Measurements from ENCODE around the gene USP31.

Gene USP31

GRCh38 chr16:23172583-23172982 is 23.3 kb upstream of the USP31 start:
- no peak overlapping the region for H2AFZ ChIP-seq (ENCODE audit: low read depth, low read length)
- H3K79me2 ChIP-seq (ENCODE audit: insufficient read depth, low read length), result no peaks in the 10 kb centered on the region
- no peaks in the 10 kb centered on the region for H3K27me3 ChIP-seq (ENCODE audit: insufficient read depth, low read length, poor library complexity)
- H4K20me1 ChIP-seq (ENCODE audit: insufficient read depth, low read length), result no peaks in the 10 kb centered on the region
- H3K27ac ChIP-seq (ENCODE audit: low read length), result no peak overlapping the region
- no peak for DNase-seq
- no peaks in the 10 kb centered on the region for H3K9me3 ChIP-seq (ENCODE audit: insufficient read depth, low read length, severe bottlenecking)
- no peak overlapping the region for H3K4me3 ChIP-seq (ENCODE audit: low read depth in 1 of 2, low read length in 2 of 2)
- no peaks in the 10 kb centered on the region for H3K36me3 ChIP-seq (ENCODE audit: insufficient read depth, low read length)
- H3K9ac ChIP-seq (ENCODE audit: low read depth, low read length), result no peak overlapping the region
- no peak overlapping the region for H3K4me2 ChIP-seq (ENCODE audit: insufficient read depth, low read length)
- no peak for ATAC-seq (ENCODE audit: insufficient read depth, low read depth)
- TF ChIP-seq CTCF (IDR thresholded peaks at IDR 0.05; ENCODE audit: borderline replicate concordance, extremely low read depth, low read length, poor library complexity, severe bottlenecking) (no peak), EZH2 (IDR thresholded peaks at IDR 0.05; ENCODE audit: borderline replicate concordance, low read depth, low read length, severe bottlenecking) (no peak)
- no peaks in the 10 kb centered on the region for H3K4me1 ChIP-seq (ENCODE audit: insufficient read depth, low read length)

- Histone ChIP-seq H3K4me1 (ENCODE audit: insufficient read depth, low read length) (no peaks in the 10 kb centered on the region), H3K79me2 (ENCODE audit: insufficient read depth, low read length) (no peaks in the 10 kb centered on the region), H3K4me2 (ENCODE audit: insufficient read depth, low read length) (no peak overlapping the region), H3K9ac (ENCODE audit: low read depth, low read length) (no peak overlapping the region), H2AFZ (ENCODE audit: low read depth, low read length) (no peak overlapping the region), H3K27me3 (ENCODE audit: insufficient read depth, low read length, poor library complexity) (peaks cover 3% of the 10 kb centered on the region), H3K27ac (ENCODE audit: low read length) (no peak overlapping the region), H3K9me3 (ENCODE audit: insufficient read depth, low read length, severe bottlenecking) (no peaks in the 10 kb centered on the region), H3K4me3 (ENCODE audit: low read depth in 1 of 2, low read length in 2 of 2) (no peak overlapping the region), H3K36me3 (ENCODE audit: insufficient read depth, low read length) (no peaks in the 10 kb centered on the region), H4K20me1 (ENCODE audit: insufficient read depth, low read length) (no peaks in the 10 kb centered on the region)
- TF ChIP-seq EZH2 (IDR thresholded peaks at IDR 0.05; ENCODE audit: borderline replicate concordance, low read depth, low read length, severe bottlenecking), result no peak
- no peak for TF ChIP-seq CTCF (IDR thresholded peaks at IDR 0.05; ENCODE audit: borderline replicate concordance, extremely low read depth, low read length, poor library complexity, severe bottlenecking)
- DNase-seq (no peak), ATAC-seq (ENCODE audit: insufficient read depth, low read depth) (no peak)
Observed at GRCh38 chr16:23164736-23165135, 15.5 kb upstream of the USP31 start.

GRCh38 chr16:23163921-23164320 is 14.7 kb upstream of the USP31 start:
- Histone ChIP-seq H4K20me1 (ENCODE audit: insufficient read depth, low read length) (no peaks in the 10 kb centered on the region), H3K9ac (ENCODE audit: low read depth, low read length) (no peak overlapping the region), H2AFZ (ENCODE audit: low read depth, low read length) (no peak overlapping the region), H3K27ac (ENCODE audit: low read length) (no peak overlapping the region), H3K9me3 (ENCODE audit: insufficient read depth, low read length, severe bottlenecking) (no peaks in the 10 kb centered on the region), H3K79me2 (ENCODE audit: insufficient read depth, low read length) (no peaks in the 10 kb centered on the region), H3K4me1 (ENCODE audit: insufficient read depth, low read length) (no peaks in the 10 kb centered on the region), H3K27me3 (ENCODE audit: insufficient read depth, low read length, poor library complexity) (peaks cover 3% of the 10 kb centered on the region), H3K36me3 (ENCODE audit: insufficient read depth, low read length) (no peaks in the 10 kb centered on the region), H3K4me2 (ENCODE audit: insufficient read depth, low read length) (no peak overlapping the region), H3K4me3 (ENCODE audit: low read depth in 1 of 2, low read length in 2 of 2) (no peak overlapping the region)
- TF ChIP-seq CTCF (IDR thresholded peaks at IDR 0.05; ENCODE audit: borderline replicate concordance, extremely low read depth, low read length, poor library complexity, severe bottlenecking) (no peak), EZH2 (IDR thresholded peaks at IDR 0.05; ENCODE audit: borderline replicate concordance, low read depth, low read length, severe bottlenecking) (no peak)
- ATAC-seq (ENCODE audit: insufficient read depth, low read depth) (no peak), DNase-seq (no peak)

GRCh38 chr16:23160574-23160973 is 11.3 kb upstream of the USP31 start:
- H4K20me1 ChIP-seq (ENCODE audit: insufficient read depth, low read length), result no peaks in the 10 kb centered on the region
- H3K4me2 ChIP-seq (ENCODE audit: insufficient read depth, low read length), result no peak overlapping the region
- H3K27ac ChIP-seq (ENCODE audit: low read length), result no peak overlapping the region
- H3K9ac ChIP-seq (ENCODE audit: low read depth, low read length), result no peak overlapping the region
- no peak for ATAC-seq (ENCODE audit: insufficient read depth, low read depth)
- H3K4me3 ChIP-seq (ENCODE audit: low read depth in 1 of 2, low read length in 2 of 2), result no peak overlapping the region
- H2AFZ ChIP-seq (ENCODE audit: low read depth, low read length), result no peak overlapping the region
- H3K4me1 ChIP-seq (ENCODE audit: insufficient read depth, low read length), result peaks cover 11% of the 10 kb centered on the region
- no peak for TF ChIP-seq CTCF (IDR thresholded peaks at IDR 0.05; ENCODE audit: borderline replicate concordance, extremely low read depth, low read length, poor library complexity, severe bottlenecking)
- no peak for TF ChIP-seq EZH2 (IDR thresholded peaks at IDR 0.05; ENCODE audit: borderline replicate concordance, low read depth, low read length, severe bottlenecking)
- H3K36me3 ChIP-seq (ENCODE audit: insufficient read depth, low read length), result no peaks in the 10 kb centered on the region
- no peak for DNase-seq
- H3K27me3 ChIP-seq (ENCODE audit: insufficient read depth, low read length, poor library complexity), result no peaks in the 10 kb centered on the region
- no peaks in the 10 kb centered on the region for H3K9me3 ChIP-seq (ENCODE audit: insufficient read depth, low read length, severe bottlenecking)
- no peaks in the 10 kb centered on the region for H3K79me2 ChIP-seq (ENCODE audit: insufficient read depth, low read length)
